K562 (cell line): Measurements from ENCODE around the gene TRAF3IP3. TPM values are rescaled to one million over a fixed set of nuclear protein-coding genes. Genes with fewer than 3 reads are reported as not detected.
A peak's percentile ranks its signal among the peaks of the same experiment; 100 is the strongest.

ENCODE experiments used
- CBFA2T2 ChIP-seq: fragments of 450-650 bp; conservative IDR thresholded peaks from 2 replicates; pipeline ENCODE4 v1.6.1; 2017; ENCODE audit warnings: mild to moderate bottlenecking
- CREM ChIP-seq: IDR thresholded peaks from 2 replicates; pipeline ENCODE4 v1.6.1; 2014; ENCODE audit warnings: antibody characterized with exemption, low read depth
- KAT2B ChIP-seq: IDR thresholded peaks from one replicate; pipeline ENCODE4 v1.6.1; 2012; ENCODE audit warnings: low read depth, mild to moderate bottlenecking, control low read depth, inconsistent platforms, low read length, moderate library complexity
- PPARD ChIP-seq: fragments of 250-450 bp; sonication (Bioruptor Pico); IDR thresholded peaks from 2 replicates; pipeline ENCODE4 v1.8.0; 2022; ENCODE audit warnings: inconsistent platforms, mild to moderate bottlenecking, moderate library complexity
- TFAM ChIP-seq: fragments of 250-450 bp; sonication (Bioruptor Pico); conservative IDR thresholded peaks from 2 replicates; pipeline ENCODE4 v1.5.0; 2021; ENCODE audit warnings: mild to moderate bottlenecking, moderate library complexity
- ZNF395 ChIP-seq: fragments of 200-800 bp; sonication (Bioruptor generic); IDR thresholded peaks from 2 replicates; pipeline ENCODE4 v1.6.1; 2017; ENCODE audit warnings: missing genetic modification characterization, missing compliant biosample characterization
- polyA plus RNA-seq, 8 experiments: library from polyadenylated mRNA; depleted of rRNA in 4 of 8; stranded (reverse) in 5 of 8; unstranded in 3 of 8; fragments of >200 nt; fragmentation: Nextera tagmentation in 2 of 8; fragmentation: Illumina TruSeq in 1 of 8; extraction: Ambion mirVana in 2 of 8; extraction: Trizol in 1 of 8; gene quantifications; 2 replicates each; pipeline versions ENCODE4 v1.2.1 to v1.2.3, GENCODE V29; 2011 to 2014; ENCODE audit warnings: inconsistent platforms in 1 of 8, missing spikeins in 1 of 8
- total RNA-seq, 7 experiments: library from RNA; depleted of rRNA in 6 of 7; stranded (reverse); fragments of >200 nt in 6 of 7; fragmentation: Illumina TruSeq in 2 of 7; extraction: Trizol in 2 of 7; gene quantifications; 2 replicates each; pipeline versions ENCODE4 v1.2.1 to v1.2.3, GENCODE V29; 2011 to 2021; ENCODE audit warnings: low replicate concordance in 1 of 7
- TF ChIP-seq, protein P1 (sequence below): fragments of 450-650 bp; IDR thresholded peaks from 2 replicates; pipeline ENCODE4 v1.6.1; 2016; ENCODE audit warnings: mild to moderate bottlenecking, moderate library complexity

Gene TRAF3IP3
- total and polyA plus RNA-seq, 9 of the 15 experiments (the other 6 are each of a cell fraction or from before 2014, with no cell fraction given) = 0.06 to 1.1 (median 0.31) TPM

DNA sequence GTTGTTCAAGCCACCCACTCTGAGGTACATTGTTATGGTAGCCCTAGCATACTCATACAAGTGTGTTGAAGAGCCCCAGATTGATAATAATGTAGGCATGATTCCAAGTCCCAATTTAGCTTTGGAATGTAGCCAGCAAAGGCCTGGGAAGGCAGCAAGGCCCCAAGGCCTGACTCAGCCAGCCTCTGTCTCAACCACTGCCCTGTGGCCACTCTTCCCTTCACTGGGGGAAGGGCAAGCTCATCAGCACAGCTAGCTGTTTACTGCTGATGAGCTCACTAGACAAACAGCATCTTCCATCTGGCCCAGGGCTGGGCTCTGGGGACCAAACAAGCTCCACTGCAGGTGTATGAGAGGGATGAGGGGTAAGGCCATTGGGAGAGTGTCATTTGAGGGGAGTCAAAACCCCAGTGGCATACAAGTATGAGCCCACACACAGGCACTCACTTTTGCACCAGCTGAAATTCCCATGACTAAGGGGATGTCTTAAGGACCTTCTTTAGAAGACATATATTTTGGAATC is 52.3 kb downstream of the TRAF3IP3 start (continued):
- TF ChIP-seq ZNF395 (CRISPR knock-in tag) (no peak), KAT2B (no peak), CBFA2T2 (peak; percentile 40; the same call in 1 of the 2 replicates), TFAM (CRISPR knock-in tag) (no peak), CREM (peak; percentile 59), PPARD (CRISPR knock-in tag) (no peak)
- TF ChIP-seq, protein P1, sequence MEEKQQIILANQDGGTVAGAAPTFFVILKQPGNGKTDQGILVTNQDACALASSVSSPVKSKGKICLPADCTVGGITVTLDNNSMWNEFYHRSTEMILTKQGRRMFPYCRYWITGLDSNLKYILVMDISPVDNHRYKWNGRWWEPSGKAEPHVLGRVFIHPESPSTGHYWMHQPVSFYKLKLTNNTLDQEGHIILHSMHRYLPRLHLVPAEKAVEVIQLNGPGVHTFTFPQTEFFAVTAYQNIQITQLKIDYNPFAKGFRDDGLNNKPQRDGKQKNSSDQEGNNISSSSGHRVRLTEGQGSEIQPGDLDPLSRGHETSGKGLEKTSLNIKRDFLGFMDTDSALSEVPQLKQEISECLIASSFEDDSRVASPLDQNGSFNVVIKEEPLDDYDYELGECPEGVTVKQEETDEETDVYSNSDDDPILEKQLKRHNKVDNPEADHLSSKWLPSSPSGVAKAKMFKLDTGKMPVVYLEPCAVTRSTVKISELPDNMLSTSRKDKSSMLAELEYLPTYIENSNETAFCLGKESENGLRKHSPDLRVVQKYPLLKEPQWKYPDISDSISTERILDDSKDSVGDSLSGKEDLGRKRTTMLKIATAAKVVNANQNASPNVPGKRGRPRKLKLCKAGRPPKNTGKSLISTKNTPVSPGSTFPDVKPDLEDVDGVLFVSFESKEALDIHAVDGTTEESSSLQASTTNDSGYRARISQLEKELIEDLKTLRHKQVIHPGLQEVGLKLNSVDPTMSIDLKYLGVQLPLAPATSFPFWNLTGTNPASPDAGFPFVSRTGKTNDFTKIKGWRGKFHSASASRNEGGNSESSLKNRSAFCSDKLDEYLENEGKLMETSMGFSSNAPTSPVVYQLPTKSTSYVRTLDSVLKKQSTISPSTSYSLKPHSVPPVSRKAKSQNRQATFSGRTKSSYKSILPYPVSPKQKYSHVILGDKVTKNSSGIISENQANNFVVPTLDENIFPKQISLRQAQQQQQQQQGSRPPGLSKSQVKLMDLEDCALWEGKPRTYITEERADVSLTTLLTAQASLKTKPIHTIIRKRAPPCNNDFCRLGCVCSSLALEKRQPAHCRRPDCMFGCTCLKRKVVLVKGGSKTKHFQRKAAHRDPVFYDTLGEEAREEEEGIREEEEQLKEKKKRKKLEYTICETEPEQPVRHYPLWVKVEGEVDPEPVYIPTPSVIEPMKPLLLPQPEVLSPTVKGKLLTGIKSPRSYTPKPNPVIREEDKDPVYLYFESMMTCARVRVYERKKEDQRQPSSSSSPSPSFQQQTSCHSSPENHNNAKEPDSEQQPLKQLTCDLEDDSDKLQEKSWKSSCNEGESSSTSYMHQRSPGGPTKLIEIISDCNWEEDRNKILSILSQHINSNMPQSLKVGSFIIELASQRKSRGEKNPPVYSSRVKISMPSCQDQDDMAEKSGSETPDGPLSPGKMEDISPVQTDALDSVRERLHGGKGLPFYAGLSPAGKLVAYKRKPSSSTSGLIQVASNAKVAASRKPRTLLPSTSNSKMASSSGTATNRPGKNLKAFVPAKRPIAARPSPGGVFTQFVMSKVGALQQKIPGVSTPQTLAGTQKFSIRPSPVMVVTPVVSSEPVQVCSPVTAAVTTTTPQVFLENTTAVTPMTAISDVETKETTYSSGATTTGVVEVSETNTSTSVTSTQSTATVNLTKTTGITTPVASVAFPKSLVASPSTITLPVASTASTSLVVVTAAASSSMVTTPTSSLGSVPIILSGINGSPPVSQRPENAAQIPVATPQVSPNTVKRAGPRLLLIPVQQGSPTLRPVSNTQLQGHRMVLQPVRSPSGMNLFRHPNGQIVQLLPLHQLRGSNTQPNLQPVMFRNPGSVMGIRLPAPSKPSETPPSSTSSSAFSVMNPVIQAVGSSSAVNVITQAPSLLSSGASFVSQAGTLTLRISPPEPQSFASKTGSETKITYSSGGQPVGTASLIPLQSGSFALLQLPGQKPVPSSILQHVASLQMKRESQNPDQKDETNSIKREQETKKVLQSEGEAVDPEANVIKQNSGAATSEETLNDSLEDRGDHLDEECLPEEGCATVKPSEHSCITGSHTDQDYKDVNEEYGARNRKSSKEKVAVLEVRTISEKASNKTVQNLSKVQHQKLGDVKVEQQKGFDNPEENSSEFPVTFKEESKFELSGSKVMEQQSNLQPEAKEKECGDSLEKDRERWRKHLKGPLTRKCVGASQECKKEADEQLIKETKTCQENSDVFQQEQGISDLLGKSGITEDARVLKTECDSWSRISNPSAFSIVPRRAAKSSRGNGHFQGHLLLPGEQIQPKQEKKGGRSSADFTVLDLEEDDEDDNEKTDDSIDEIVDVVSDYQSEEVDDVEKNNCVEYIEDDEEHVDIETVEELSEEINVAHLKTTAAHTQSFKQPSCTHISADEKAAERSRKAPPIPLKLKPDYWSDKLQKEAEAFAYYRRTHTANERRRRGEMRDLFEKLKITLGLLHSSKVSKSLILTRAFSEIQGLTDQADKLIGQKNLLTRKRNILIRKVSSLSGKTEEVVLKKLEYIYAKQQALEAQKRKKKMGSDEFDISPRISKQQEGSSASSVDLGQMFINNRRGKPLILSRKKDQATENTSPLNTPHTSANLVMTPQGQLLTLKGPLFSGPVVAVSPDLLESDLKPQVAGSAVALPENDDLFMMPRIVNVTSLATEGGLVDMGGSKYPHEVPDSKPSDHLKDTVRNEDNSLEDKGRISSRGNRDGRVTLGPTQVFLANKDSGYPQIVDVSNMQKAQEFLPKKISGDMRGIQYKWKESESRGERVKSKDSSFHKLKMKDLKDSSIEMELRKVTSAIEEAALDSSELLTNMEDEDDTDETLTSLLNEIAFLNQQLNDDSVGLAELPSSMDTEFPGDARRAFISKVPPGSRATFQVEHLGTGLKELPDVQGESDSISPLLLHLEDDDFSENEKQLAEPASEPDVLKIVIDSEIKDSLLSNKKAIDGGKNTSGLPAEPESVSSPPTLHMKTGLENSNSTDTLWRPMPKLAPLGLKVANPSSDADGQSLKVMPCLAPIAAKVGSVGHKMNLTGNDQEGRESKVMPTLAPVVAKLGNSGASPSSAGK = no peak
